DMS114 treated with DMSO at 0.1 percent for 48 hours (cell line): ENCODE measurements around the gene RPLP1.
A peak's percentile ranks its signal among the peaks of the same experiment; 100 is the strongest.

Source experiments
- DNase-seq: peaks from one replicate; lab custom pipeline; 2025; ENCODE audit not compliant: unreplicated experiment; lab: John Stamatoyannopoulos, UW

Gene RPLP1

GRCh38 chr15:69452692-69453521, at the start of gene RPLP1:
TSS of gene RPLP1 (plus strand) at chr15:69452818. CDS start at chr15:69452949, 131 bp downstream.
- DNase-seq: peak; percentile 91

- DNase-seq: no peak
Measured at GRCh38 chr15:69403594-69403993, 49.0 kb upstream of the RPLP1 start.

GRCh38 chr15:69405110-69405509, 47.5 kb upstream of the RPLP1 start:
- DNase-seq: no peak

DNA sequence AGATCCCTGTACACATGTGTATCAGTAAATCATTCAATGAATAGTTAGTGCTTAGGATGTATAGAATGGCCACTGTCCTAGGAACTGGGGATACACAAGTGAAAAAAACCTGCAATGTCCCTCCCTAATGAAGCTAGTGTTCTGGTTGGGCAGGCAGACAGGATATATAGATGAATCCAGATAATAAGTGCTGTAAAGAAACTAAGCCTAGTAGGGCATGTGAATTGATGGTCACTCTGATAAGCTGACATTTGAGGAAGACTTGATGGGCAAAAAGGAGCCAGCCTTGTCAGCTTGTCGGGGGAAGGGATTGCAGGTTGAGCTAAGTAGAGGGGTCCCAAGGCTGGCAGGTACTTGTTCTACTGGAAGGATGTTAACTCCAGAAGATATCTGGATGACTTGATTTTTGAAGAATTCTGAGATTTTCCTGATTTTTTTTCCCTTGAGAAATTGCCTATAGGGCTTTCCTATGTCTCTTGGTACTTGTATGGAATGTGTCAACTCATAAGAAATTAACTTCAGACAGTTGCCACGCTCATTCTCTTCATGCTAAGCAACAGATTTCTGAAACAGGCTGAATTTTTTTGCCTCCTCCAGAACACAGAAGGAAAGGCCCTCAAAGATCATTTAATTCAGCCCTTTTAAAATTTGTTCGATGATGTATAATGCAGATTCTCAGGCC, 44.8 kb upstream of the RPLP1 start:
- no peak for DNase-seq

DNA sequence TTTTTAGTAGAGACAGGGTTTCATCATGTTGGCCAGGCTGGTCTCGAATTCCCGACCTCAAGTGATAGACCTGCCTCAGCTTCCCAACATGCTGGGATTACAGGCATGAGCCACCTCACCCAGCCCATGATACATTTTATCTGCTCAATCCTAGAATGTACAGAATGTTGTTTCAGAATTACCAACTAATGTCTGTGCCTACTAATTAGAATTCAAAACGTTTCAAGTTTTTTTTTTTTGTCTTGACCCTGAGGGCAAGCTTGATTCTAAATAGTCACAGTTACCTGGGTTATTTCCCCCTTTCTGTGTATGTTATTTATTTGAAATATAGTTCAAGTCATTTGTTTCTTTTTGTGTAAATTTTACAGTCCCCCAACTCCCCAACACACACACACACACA, 43.8 kb upstream of the RPLP1 start:
- no peak for DNase-seq

DNA sequence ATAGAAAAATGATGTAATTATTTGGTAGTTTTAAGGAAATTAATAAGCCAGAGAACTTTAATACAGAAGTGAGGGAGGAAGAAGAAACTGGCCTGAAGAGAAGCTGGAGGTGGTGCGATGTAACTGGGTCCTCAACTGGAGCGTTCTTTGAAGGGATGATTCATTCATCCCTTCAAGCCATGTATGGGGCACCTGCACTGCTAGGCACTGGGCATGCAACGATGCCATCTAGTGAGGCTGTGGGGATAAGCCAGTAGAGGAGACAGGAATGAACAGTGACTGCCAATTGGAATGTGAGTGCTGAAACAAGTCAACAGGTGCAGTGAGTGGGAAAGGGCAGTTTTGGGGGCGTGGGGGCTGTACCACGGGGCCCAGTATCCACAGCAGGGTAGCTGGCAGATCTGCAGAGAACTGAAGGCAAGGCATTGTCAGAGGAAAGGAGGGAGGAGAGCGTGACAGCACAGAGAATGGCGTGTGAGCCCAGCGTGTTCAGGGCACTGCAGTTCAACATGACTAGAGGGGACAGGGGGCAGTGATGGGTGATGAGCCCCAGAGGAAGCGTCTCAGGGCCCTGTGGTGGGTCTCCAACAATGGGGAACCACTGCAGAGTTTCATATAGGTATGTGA, 42.3 kb upstream of the RPLP1 start:
- DNase-seq: peak; percentile 11

- DNase-seq: no peak
Measured at GRCh38 chr15:69412274-69412673, 40.3 kb upstream of the RPLP1 start.

DNA sequence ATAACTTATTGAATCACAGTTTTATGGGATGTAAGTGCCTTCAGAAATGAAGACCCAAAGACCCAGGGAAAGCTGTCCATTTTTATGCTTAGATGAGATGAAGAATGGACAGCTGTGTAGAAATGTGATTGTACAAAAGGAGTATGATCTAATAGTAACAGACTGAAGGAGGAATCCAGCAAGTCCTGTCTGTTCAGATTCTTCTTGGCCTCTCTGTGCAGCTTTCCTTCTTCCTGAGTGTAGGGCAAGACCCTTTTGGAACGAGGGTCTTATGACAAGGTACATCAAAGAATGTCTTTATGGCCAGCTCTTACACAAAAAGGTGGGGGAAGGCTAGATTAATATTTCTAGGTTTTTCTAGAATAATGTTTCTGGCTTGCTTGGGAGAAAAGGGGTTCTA, 39.9 kb upstream of the RPLP1 start:
- DNase-seq: no peak

DNA sequence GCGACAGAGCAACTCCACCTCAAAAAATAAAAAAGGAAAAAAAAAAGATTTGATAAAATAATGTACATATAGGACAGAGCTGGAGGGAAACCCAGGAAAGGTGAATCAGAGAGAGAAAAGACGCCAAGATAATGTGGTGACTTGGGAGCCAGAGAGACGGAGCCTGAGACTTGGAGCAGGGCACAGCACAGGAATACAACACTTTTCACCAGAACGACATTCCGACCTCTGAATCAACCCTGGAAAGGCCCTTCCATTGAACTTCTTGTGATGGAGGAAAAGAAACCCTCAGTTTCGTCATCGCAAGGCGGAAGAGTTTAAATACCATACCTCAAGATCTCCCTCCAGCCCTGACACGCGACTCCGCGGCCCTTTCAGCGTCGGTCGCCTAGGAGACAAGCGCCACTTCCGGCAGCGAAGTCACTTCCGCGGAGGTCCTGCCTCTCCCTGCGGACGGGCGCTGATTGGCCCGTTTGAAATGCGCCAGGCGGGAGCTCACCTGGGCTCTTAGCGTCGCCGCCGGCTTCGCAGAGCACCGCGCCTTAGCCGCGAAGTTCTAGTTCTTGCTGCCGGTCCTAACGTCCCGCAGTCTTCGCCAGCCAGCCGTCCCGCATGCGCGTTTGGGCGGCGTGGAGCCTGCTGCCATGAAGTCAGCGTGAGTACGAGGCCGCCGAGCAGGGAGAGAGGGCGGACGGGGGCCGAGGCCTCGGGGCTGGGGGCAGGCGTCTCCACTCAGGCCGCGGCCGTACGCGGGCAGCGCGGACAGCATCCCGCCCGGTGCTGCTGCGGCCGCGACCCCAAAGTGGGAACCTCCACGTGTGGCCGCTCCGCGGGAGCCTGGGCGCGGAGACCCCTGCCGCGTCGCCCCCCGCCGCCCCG, 38.6 kb upstream of the RPLP1 start, which contains the start of gene KIF23:
TSS of gene KIF23 (plus strand) at position 528 of the 879 bp plus-strand sequence. CDS start at position 645, 117 bp downstream.
- peak; percentile 86 for DNase-seq

DNA sequence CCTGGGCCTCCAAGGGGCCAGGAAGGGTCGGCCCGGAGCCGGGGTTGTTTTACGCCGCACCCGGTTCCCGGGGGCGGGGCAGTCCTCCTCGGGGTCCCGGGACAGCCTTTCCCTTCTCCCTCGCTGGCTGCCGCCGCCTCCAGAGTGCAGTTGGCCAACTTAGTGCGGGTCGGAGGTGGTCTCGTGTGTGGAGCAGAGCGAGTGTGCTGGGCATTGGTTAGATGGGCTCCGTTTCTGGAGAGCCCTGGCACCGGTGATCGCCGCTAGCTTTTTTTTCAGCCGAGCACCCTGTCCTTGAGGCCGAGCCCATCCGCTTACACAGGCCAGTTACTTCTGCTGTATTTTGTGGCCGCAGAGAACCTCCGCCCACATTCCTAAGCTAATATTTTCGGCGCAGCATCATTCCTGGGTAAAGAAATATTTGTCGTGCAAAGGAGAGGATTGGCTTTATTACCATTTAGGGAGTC, 37.9 kb upstream of the RPLP1 start:
- peak; percentile 39 for DNase-seq

DNA sequence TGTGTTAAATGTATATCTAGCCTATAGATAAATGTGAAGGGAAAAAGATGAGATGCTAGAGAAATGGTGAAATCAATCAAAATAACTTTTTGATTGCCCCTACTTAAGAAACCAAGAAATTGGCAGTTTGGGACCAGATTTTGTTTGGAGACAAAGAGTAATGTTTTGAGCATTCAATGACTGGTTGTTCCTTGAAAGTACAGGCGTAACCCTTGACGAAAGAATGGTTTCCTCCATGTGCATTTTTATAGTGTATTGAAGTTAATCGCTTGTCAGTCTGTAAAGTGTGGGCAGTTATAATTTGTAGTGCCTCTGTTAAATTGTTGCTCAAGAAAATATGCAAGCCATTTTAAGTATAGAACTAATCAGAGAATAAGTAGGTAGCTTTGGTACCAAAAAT, 37.2 kb upstream of the RPLP1 start:
- peak; percentile 16 for DNase-seq

DNA sequence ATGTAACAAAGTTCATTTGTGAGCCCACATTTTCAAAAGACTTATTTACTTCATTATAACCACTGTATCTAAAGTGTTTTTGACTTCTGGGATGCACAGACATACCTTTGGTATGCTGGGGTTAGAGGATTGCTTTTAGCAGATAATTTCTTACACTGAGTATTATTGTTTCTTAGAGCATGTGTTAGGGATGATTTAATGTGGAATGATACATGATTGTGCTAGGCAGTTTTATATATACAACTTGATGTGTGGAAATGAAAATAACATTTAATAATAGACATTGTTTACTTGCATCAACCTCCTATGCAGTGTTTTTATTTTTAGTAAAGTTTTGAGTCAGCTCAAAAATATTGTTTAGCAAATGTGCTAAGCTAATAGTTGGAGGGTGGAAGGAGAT, 35.0 kb upstream of the RPLP1 start:
- no peak for DNase-seq

- no peak for DNase-seq
Measured at GRCh38 chr15:69421498-69421897, 31.1 kb upstream of the RPLP1 start.

- no peak for DNase-seq
Measured at GRCh38 chr15:69422336-69422895, 30.2 kb upstream of the RPLP1 start.

DNA sequence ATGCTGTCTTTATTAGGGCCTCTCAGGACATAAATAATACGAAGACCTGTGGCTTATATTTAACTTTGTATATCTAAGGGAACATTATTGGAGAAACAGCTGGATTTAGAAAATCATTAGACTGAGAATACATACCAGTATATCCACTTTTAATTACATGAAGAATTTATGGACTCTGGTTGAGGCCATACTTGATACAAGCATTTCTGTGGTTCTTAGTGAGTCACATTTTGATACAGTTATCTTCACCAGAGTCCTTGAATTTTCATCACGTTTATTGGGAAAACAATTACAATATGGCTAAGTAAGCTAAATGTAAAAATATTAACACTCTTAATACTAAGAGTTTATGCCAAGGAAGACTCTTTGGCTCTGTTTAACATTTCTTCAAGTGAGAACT, 28.6 kb upstream of the RPLP1 start:
- DNase-seq: no peak

DNA sequence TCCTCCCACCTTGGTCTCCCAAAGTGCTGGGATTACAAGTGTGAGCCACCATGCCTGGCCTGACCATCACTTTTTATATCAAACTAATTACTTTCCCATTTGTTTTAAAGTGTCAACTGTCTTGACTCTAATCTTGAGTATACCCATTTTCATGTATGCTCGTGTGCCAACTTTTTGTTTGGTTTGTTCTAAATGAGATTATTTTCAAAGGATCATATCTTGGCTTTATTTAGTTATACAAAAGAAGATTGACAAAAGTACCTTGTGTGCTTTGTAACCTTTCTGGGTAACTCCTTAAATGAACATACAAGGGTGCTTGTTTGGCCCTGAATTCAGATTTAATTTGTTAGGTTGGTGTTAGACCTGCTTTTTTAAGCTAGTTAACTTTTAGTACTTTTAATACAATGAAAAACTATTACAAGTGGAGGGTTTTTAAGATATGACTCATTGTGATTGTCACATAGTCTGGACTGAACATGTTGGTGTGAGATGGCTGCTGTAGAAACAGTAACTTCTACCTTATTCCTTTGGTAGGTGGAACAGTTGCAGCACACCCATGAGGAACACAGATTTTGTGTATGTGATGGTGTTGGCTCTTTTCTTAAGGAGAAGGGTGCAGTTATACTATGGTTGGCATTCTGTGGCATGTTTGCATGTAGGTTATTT, 27.7 kb upstream of the RPLP1 start:
- no peak for DNase-seq

- DNase-seq: no peak
Measured at GRCh38 chr15:69433831-69434230, 18.8 kb upstream of the RPLP1 start.

GRCh38 chr15:69434238-69434637, 18.4 kb upstream of the RPLP1 start:
- DNase-seq: no peak

DNA sequence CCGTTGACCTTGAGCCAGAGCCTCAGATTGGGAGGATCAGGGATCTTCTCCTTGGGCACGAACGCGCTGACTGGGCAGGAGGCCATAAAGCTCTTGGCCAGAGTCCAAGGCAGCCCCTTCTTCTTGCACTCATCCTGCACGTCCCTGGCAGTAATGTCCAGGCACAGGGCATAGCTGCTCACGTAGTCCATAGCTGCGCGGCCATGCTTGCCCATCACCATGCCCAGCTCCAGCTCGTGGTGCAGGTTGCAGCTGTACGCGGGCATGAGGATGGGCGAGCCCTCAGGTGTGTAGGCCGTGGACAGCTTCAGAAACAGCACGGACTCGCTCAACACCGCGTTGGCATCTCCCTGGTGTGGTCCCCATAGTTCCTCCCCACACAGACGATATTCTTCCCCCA, 17.9 kb upstream of the RPLP1 start:
- DNase-seq: no peak

- no peak for DNase-seq
Measured at GRCh38 chr15:69435985-69436384, 16.6 kb upstream of the RPLP1 start.
